Peyer's patch (tissue), 4 donors: ENCODE results near the gene BLTP3B.

Source experiments
- POLR2A ChIP-seq, 2 donors: fragments of 450-650 bp; IDR thresholded peaks; one replicate each; pipeline ENCODE4 v1.5.1; 2017; ENCODE audit warnings: antibody characterized with exemption in 2 of 2, mild to moderate bottlenecking in 2 of 2, moderate library complexity in 2 of 2
- TF ChIP-seq, protein P1 (sequence below), 6 experiments: fragments of 450-650 bp in 4 of 6; fragments of 200-600 bp in 2 of 6; sonication (generic) in 1 of 6; IDR thresholded peaks; one replicate each; pipeline ENCODE4 v1.5.1; 2017 to 2019; ENCODE audit warnings: antibody characterized with exemption in 6 of 6, mild to moderate bottlenecking in 3 of 6, moderate library complexity in 1 of 6

DNA sequence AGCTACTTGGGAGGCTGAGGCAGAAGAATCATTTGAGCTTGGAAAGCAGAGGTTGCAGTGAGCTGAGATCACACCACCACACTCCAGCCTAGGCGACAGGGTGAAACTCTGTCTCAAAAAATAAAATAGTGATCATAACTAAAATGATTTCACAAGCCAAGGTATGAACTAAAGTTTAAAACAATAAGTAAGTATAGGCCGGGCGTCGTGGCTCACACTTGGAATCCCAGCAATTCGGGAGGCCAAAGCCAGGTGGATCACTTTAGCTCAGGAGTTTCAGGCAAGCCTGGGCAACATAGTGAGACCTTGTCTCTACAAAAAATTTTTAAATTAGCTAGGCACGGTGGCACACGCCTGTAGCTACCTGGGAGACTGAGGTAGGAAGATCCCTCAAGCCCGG, 27.4 kb downstream of the BLTP3B start:
- TF ChIP-seq, protein P1, sequence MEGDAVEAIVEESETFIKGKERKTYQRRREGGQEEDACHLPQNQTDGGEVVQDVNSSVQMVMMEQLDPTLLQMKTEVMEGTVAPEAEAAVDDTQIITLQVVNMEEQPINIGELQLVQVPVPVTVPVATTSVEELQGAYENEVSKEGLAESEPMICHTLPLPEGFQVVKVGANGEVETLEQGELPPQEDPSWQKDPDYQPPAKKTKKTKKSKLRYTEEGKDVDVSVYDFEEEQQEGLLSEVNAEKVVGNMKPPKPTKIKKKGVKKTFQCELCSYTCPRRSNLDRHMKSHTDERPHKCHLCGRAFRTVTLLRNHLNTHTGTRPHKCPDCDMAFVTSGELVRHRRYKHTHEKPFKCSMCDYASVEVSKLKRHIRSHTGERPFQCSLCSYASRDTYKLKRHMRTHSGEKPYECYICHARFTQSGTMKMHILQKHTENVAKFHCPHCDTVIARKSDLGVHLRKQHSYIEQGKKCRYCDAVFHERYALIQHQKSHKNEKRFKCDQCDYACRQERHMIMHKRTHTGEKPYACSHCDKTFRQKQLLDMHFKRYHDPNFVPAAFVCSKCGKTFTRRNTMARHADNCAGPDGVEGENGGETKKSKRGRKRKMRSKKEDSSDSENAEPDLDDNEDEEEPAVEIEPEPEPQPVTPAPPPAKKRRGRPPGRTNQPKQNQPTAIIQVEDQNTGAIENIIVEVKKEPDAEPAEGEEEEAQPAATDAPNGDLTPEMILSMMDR (IDR thresholded peaks at IDR 0.05), result no peak
- TF ChIP-seq POLR2A (IDR thresholded peaks at IDR 0.05), result no peak
